ENCODE measurements around the gene DERL3.

Gene DERL3

DNA sequence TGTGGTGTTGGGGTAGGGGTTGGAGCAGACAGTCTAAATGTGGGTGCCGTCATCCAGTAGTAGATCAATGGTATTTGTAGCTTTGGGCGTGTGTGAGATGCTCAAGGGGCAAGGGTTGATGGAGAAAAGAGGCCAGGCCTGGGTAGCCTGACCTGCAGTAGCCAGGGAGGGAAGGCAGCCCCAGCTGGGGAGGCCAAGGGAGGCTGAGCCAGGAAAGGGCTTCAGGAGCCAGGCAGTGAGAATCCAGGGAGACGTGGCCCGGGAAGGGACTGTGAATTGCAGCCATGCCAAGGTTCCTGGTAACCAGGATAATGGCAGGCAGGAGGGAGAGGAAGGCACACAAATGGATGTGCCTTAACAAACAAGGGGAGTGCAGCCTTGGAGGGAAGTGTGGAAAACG, 2.5 kb upstream of the DERL3 start:
- no peaks in the 10 kb centered on the region for H3K27me3 ChIP-seq (ENCODE audit: insufficient read depth, low read length, poor library complexity, severe bottlenecking)
- H3K9me3 ChIP-seq (ENCODE audit: insufficient read depth, low read depth, low read length), result no peaks in the 10 kb centered on the region
- no peak for TF ChIP-seq EZH2phosphoT487 (IDR thresholded peaks at IDR 0.05; ENCODE audit: borderline replicate concordance)
- TF ChIP-seq, protein P1, sequence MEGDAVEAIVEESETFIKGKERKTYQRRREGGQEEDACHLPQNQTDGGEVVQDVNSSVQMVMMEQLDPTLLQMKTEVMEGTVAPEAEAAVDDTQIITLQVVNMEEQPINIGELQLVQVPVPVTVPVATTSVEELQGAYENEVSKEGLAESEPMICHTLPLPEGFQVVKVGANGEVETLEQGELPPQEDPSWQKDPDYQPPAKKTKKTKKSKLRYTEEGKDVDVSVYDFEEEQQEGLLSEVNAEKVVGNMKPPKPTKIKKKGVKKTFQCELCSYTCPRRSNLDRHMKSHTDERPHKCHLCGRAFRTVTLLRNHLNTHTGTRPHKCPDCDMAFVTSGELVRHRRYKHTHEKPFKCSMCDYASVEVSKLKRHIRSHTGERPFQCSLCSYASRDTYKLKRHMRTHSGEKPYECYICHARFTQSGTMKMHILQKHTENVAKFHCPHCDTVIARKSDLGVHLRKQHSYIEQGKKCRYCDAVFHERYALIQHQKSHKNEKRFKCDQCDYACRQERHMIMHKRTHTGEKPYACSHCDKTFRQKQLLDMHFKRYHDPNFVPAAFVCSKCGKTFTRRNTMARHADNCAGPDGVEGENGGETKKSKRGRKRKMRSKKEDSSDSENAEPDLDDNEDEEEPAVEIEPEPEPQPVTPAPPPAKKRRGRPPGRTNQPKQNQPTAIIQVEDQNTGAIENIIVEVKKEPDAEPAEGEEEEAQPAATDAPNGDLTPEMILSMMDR (conservative IDR thresholded peaks at IDR 0.05; ENCODE audit: low read length), result no peak
- no peaks in the 10 kb centered on the region for H3K9me2 ChIP-seq (replicated peaks; ENCODE audit: low read depth, low read length)
- no peaks in the 10 kb centered on the region for H4K20me1 ChIP-seq (ENCODE audit: insufficient read depth, low read length, poor library complexity, severe bottlenecking)
- H2AFZ ChIP-seq (ENCODE audit: low read length), result no peak overlapping the region
- H3K79me2 ChIP-seq (ENCODE audit: insufficient read depth, low read length), result peaks cover 13% of the 10 kb centered on the region; the same call in 1 of the 2 replicates
- H3K4me1 ChIP-seq (ENCODE audit: insufficient read depth, low read length, poor library complexity, severe bottlenecking), result peaks cover 23% of the 10 kb centered on the region
- no peak overlapping the region for H3K4me3 ChIP-seq (ENCODE audit: low read length, poor library complexity, severe bottlenecking)
- H3F3A ChIP-seq (ENCODE audit: low read depth), result no peaks in the 10 kb centered on the region
- peaks cover 12% of the 10 kb centered on the region; the same call in 1 of the 2 replicates for H3K36me3 ChIP-seq (ENCODE audit: insufficient read depth, low read length)
- H3K4me2 ChIP-seq (ENCODE audit: low read depth, low read length, poor library complexity, severe bottlenecking), result no peak overlapping the region
- no peak overlapping the region for H3K9ac ChIP-seq (ENCODE audit: low read depth, low read length, poor library complexity, severe bottlenecking)

DNA sequence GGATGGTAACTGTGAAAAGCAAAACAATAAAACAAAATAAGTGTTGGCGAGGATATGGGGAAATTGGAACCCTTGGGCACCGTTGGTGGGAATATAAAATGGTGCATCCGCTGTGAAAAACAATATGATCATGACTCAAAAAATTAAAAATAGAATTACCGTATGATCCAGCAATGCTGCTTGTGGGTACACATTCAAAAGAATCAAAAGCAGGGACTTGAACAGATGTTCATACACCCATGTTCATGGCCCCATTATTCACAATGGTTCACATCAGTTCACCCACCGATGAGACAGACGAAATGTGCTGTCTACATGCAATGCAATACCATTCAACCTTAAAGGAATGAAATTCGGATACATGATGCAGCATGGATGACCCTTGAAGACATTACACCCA, 1.2 kb upstream of the DERL3 start:
- Histone ChIP-seq H3K27me3 (ENCODE audit: insufficient read depth, low read length, poor library complexity, severe bottlenecking) (no peaks in the 10 kb centered on the region), H3K36me3 (ENCODE audit: insufficient read depth, low read length) (peaks cover 25% of the 10 kb centered on the region; the same call in 1 of the 2 replicates), H3K79me2 (ENCODE audit: insufficient read depth, low read length) (peaks cover 13% of the 10 kb centered on the region; the same call in 1 of the 2 replicates), H3K4me2 (ENCODE audit: low read depth, low read length, poor library complexity, severe bottlenecking) (peak overlapping the region; percentile 76), H2AFZ (ENCODE audit: low read length) (no peak overlapping the region), H4K20me1 (ENCODE audit: insufficient read depth, low read length, poor library complexity, severe bottlenecking) (no peaks in the 10 kb centered on the region), H3F3A (ENCODE audit: low read depth) (no peaks in the 10 kb centered on the region), H3K4me1 (ENCODE audit: insufficient read depth, low read length, poor library complexity, severe bottlenecking) (peaks cover 19% of the 10 kb centered on the region), H3K9me2 (replicated peaks; ENCODE audit: low read depth, low read length) (no peaks in the 10 kb centered on the region), H3K9me3 (ENCODE audit: insufficient read depth, low read depth, low read length) (no peaks in the 10 kb centered on the region), H3K9ac (ENCODE audit: low read depth, low read length, poor library complexity, severe bottlenecking) (peak overlapping the region; percentile 83), H3K4me3 (ENCODE audit: low read length, poor library complexity, severe bottlenecking) (peak overlapping the region; percentile 71)
- no peak for TF ChIP-seq EZH2phosphoT487 (IDR thresholded peaks at IDR 0.05; ENCODE audit: borderline replicate concordance)
- TF ChIP-seq, protein P1 (conservative IDR thresholded peaks at IDR 0.05; ENCODE audit: low read length), result no peak

DNA sequence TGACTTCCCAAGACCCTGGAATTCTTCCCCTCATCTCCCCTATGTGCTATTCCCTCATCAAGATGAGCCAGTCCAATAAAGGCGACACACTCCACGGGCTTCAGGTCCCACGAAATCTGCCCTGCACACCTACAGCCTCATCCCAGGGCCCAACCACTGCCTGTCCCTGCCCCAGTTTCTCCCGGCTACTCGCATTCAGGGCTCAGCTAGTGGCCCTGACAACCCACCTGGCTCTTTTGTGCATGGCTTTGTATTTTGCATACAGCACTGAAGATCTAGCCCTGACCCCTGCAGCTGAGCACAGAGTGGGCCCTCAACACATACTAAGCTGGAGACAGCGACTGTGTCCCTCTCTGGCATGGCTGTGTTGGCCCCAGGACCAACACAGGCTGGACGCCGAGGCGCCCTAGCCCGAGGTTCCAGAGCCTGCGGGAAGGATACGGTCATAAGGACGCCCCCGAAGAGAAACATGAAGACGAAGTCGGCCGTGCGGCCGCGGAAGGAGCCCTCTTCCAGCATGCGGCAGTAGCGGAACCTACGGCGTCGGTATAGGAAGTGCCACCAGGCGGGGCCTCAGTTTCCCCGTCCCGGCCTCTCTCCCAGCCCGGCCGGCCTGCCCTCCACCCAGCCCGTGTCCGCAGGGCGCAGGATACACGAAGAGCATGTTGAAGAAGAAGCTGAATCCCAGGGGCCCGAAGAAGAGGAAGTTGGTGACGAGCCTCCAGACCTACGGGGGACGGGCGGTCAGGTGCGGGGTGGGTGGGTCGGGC, 710 bp downstream of the DERL3 start:
- TF ChIP-seq, protein P1 (conservative IDR thresholded peaks at IDR 0.05; ENCODE audit: low read length), result no peak
- TF ChIP-seq EZH2phosphoT487 (IDR thresholded peaks at IDR 0.05; ENCODE audit: borderline replicate concordance), result no peak
- peaks cover 11% of the 10 kb centered on the region for H3K4me1 ChIP-seq (ENCODE audit: insufficient read depth, low read length, poor library complexity, severe bottlenecking)
- no peaks in the 10 kb centered on the region for H4K20me1 ChIP-seq (ENCODE audit: insufficient read depth, low read length, poor library complexity, severe bottlenecking)
- no peaks in the 10 kb centered on the region for H3K9me2 ChIP-seq (replicated peaks; ENCODE audit: low read depth, low read length)
- H2AFZ ChIP-seq (ENCODE audit: low read length), result no peak overlapping the region
- peak overlapping the region; percentile 62 for H3K9ac ChIP-seq (ENCODE audit: low read depth, low read length, poor library complexity, severe bottlenecking)
- H3K36me3 ChIP-seq (ENCODE audit: insufficient read depth, low read length), result peaks cover 42% of the 10 kb centered on the region; the same call in 1 of the 2 replicates
- peaks cover 13% of the 10 kb centered on the region; the same call in 1 of the 2 replicates for H3K79me2 ChIP-seq (ENCODE audit: insufficient read depth, low read length)
- H3F3A ChIP-seq (ENCODE audit: low read depth), result no peaks in the 10 kb centered on the region
- no peaks in the 10 kb centered on the region for H3K9me3 ChIP-seq (ENCODE audit: insufficient read depth, low read depth, low read length)
- no peaks in the 10 kb centered on the region for H3K27me3 ChIP-seq (ENCODE audit: insufficient read depth, low read length, poor library complexity, severe bottlenecking)
- H3K4me2 ChIP-seq (ENCODE audit: low read depth, low read length, poor library complexity, severe bottlenecking), result peak overlapping the region; percentile 75
- peak overlapping the region; percentile 80 for H3K4me3 ChIP-seq (ENCODE audit: low read length, poor library complexity, severe bottlenecking)
